ENCODE data around the gene GUCY1B1. TPM values are rescaled to one million over a fixed set of nuclear protein-coding genes. Genes with fewer than 3 reads are reported as not detected.

The GUCY1B1 gene
- total RNA-seq, 4 donors from 2014 or later, result 5.5 to 12.9 (median 9.5) TPM

DNA sequence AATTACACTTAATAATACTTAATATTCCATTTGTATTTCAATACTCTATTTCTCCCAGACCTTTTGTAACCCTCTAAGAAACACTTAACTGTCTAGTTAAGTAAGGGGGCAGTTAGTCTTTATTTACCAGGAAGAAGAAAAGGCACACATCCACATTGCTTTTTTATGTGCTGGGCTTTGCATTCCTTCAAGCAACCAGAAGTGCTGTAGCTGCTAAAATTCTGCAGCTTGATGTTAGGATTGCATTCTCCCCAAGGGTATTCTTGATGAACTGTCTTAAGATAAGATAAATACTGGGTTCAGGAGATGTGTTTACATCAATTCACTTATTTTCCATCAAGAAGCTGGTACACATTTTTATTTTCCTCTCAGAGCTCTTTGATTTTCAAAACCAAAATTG lies 83.3 kb downstream of the GUCY1B1 start:
- TF ChIP-seq, protein P1, sequence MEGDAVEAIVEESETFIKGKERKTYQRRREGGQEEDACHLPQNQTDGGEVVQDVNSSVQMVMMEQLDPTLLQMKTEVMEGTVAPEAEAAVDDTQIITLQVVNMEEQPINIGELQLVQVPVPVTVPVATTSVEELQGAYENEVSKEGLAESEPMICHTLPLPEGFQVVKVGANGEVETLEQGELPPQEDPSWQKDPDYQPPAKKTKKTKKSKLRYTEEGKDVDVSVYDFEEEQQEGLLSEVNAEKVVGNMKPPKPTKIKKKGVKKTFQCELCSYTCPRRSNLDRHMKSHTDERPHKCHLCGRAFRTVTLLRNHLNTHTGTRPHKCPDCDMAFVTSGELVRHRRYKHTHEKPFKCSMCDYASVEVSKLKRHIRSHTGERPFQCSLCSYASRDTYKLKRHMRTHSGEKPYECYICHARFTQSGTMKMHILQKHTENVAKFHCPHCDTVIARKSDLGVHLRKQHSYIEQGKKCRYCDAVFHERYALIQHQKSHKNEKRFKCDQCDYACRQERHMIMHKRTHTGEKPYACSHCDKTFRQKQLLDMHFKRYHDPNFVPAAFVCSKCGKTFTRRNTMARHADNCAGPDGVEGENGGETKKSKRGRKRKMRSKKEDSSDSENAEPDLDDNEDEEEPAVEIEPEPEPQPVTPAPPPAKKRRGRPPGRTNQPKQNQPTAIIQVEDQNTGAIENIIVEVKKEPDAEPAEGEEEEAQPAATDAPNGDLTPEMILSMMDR (IDR thresholded peaks at IDR 0.05; ENCODE audit: low read depth), result no peak

DNA sequence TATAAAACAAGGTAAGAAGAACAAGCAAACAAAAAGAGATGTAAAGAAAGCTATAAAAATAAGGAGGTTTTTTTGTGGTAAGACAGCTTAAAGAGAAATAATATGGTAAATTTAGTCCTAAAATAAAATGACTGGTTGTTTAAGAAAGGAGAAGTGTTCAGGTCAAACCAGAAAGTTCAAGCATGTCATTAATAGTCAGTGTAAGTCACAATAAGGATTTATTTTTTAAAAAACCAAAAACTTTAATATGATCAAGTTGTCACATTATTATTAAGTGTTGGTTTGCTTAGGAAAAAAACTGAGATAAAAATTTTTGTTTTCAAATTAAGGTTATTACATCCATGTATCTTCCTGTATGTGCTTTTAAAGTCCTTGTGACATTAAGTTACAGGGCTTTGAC lies 88.1 kb downstream of the GUCY1B1 start:
- TF ChIP-seq, protein P1 (IDR thresholded peaks at IDR 0.05; ENCODE audit: low read depth), result no peak

DNA sequence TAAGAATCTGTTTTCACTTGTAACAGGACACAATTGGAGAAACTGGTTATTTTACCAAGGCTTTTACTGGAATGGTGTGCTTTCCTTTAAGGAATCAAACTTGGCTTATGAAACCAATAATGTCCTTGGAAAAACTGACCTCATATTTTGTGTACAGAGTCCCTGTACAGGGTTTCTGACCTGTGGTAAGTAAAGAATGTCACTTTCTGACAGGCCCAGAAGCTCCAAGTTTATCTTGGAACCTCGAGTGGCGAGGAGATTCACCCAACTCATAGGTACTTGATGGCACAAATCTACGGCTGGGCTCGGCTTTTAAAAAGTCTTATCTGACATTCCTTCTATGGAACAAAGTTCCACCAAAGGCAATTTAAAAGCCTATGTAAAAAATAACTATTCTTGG lies 90.2 kb downstream of the GUCY1B1 start:
- TF ChIP-seq, protein P1 (IDR thresholded peaks at IDR 0.05; ENCODE audit: low read depth), result no peak

- TF ChIP-seq, protein P1 (IDR thresholded peaks at IDR 0.05; ENCODE audit: low read depth), result no peak
Measured at GRCh38 chr4:155853189-155853588, 94.4 kb downstream of the GUCY1B1 start.

- TF ChIP-seq, protein P1 (IDR thresholded peaks at IDR 0.05; ENCODE audit: low read depth), result no peak
Measured at GRCh38 chr4:155854582-155855226, 95.9 kb downstream of the GUCY1B1 start.

DNA sequence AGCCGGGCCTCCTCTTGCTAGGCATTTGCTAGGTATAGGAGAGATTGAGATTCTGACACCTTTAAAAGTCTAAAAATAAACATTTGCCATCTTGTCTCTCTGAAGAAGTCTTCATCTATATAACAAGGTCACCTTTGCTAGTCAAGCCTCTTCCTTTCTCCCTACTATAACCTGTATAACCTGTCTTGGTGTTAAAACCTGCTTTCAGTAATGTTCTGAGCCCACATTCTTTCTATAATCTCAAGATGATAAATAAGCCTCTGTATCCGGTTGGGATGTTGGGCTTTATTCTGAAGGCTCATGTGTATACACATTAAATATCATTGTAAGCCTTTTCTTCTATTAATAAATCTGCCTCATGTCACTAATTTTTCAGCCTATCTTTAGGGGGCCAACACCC lies 97.1 kb downstream of the GUCY1B1 start:
- TF ChIP-seq, protein P1 (IDR thresholded peaks at IDR 0.05; ENCODE audit: low read depth), result no peak

Other genes with a start within 250 kb of the GUCY1B1 start
- gene GUCY1A1, start 92.2 kb upstream of the GUCY1B1 start, total RNA-seq, result 10 to 100 TPM in 2 of 4 donors, 1 to 10 TPM in 2; 3.2 to 21.1 (median 8.7) TPM
- not detected for gene ASIC5, start 107.3 kb downstream of the GUCY1B1 start, total RNA-seq
- gene TDO2, start 144.7 kb downstream of the GUCY1B1 start, total RNA-seq, result not detected
- 10 to 100 TPM; 16.0 to 23.5 (median 20.5) TPM for gene CTSO, start 194.8 kb downstream of the GUCY1B1 start, total RNA-seq